Erythroblast (primary cell): ENCODE data around the gene EIF3K.
A peak's percentile ranks its signal among the peaks of the same experiment; 100 is the strongest.
"Not testable (repeated sequence)": the region's sequence is repeated elsewhere in the genome, so short reads cannot be mapped to it uniquely, and the experiment has no call there.

Source experiments
- DNase-seq, 2 experiments: peaks; one replicate each; lab custom pipeline; 2025; lab: John Stamatoyannopoulos, UW
- GATA1 ChIP-seq: IDR thresholded peaks from 2 replicates; pipeline ENCODE4 v1.6.1; 2011; ENCODE audit warnings: low read depth, mild to moderate bottlenecking, control low read depth, low read length, moderate library complexity
- POLR2A ChIP-seq: IDR thresholded peaks from 2 replicates; pipeline ENCODE4 v1.6.1; 2011; ENCODE audit warnings: mild to moderate bottlenecking, low read length

Gene EIF3K

DNA sequence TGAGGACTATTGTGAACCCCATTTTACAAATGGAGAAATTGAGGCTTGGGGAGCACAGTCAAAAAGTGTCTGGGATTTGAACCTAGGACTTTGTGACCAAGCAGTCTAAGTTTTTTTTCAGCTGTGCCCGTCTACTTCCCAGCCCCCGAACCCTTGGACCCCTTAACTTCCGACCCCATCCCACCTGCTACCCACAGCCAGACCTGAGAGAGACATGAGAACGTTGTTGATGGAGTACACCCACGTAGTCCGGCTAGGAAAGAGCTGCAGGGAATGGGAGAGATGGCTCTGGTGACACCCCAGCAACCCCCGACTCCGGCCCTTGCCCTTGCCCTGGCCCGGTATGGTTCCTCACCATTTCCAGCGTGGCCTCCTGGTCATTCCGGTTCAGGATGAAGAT, 19.3 kb upstream of the EIF3K start:
- TF ChIP-seq POLR2A: no peak
- TF ChIP-seq GATA1: no peak
- no peak for DNase-seq

DNA sequence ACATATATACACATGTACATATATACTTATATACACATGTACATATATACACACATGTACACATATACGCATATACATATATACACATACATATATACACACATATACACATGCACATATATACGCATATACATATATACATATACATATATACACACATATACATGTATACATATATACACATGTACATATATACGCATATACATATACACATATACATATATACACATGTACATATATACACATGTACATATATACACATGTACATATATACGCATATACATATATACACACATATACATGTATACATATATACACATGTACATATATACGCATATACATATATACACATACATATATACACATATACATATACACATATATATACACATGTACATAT, 16.1 kb upstream of the EIF3K start:
- not testable (repeated sequence) for DNase-seq

- no peak for DNase-seq
- TF ChIP-seq POLR2A (no peak), GATA1 (no peak)
Measured at GRCh38 chr19:38606131-38606530, 12.9 kb upstream of the EIF3K start.

- TF ChIP-seq POLR2A: no peak
- no peak for TF ChIP-seq GATA1
- no peak for DNase-seq
Measured at GRCh38 chr19:38614289-38614688, 4.7 kb upstream of the EIF3K start.

- no peak for DNase-seq
- no peak for TF ChIP-seq POLR2A
- no peak for TF ChIP-seq GATA1
Measured at GRCh38 chr19:38615007-38615581, 3.9 kb upstream of the EIF3K start.

GRCh38 chr19:38616265-38616664, 2.7 kb upstream of the EIF3K start:
- TF ChIP-seq GATA1 (no peak), POLR2A (no peak)
- DNase-seq: no peak

DNA sequence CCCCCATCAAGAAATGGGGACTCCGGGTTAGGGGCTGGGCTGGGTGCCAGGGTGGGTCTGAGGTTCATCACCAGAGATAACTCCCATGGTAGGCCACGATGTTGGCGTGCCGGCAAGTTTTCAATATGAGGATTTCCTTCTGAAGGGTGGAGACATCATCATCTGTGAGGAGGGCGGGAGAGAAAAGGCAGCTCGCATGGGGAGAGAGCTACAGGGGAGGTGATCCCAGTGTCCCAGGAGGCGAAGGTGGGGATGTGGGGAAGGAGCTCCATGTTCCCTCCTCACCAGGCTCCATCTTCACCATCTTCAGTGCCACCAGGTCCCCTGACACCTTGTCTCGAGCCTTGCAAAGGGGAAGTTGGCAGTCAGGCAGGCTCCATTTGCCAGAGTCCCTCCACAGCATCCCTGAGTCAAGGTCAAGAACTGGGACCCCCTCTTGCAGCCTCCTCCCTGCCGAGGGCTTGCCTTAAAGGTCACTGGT, 1.7 kb upstream of the EIF3K start:
- no peak for DNase-seq
- TF ChIP-seq POLR2A: no peak
- no peak for TF ChIP-seq GATA1

- DNase-seq: peak in 1 of 2 experiments; percentile 62
- TF ChIP-seq POLR2A: no peak
- no peak for TF ChIP-seq GATA1
Measured at GRCh38 chr19:38617764-38618589, 1.0 kb upstream of the EIF3K start, which contains the start of gene MAP4K1. MAP4K1 (minus strand) TSS chr19:38617953; CDS start chr19:38617895, 58 bp downstream.

- TF ChIP-seq GATA1: no peak
- no peak for DNase-seq
Measured at GRCh38 chr19:38619361-38620174, 580 bp downstream of the EIF3K start.

DNA sequence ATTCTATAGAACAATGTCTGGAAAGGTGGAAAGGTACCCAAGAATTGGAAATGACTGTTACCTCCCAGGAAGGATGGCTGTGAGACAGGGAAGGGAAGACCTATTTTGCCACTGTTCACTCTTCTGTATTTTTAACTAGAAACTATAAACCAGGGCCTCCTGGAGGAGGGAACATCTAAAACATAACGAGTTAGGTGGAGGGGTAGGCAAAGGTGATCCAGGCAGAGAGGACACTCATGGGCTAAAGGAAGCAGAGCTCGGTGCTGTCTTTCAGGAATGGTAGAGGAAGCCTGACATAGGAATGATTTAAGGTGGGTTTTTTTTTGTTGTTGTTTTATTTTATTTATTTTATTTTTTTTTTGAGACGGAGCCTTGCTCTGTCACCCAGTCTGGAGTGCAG, 5.8 kb downstream of the EIF3K start:
- TF ChIP-seq POLR2A (no peak), GATA1 (no peak)
- DNase-seq: no peak

DNA sequence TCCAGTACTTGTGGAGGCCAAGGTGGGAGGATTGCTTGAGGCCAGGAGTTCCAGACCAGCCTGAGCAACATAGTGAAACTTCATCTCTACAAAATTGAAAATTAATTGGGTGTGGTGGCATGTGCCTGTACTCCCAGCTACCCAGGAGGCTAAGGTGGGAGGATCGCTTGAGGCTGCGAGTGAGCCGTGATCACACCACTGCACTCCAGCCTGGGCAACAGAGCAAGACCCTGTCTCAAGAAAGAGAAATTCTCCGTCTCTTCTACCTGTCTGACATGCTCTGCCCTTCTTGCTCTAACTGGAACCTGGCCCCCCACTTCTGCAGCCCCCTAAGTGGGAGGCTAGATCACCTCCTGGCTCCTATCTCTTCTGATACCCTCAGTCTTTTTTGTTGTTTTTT, 7.4 kb downstream of the EIF3K start:
- DNase-seq: no peak
- TF ChIP-seq POLR2A: no peak
- no peak for TF ChIP-seq GATA1

DNA sequence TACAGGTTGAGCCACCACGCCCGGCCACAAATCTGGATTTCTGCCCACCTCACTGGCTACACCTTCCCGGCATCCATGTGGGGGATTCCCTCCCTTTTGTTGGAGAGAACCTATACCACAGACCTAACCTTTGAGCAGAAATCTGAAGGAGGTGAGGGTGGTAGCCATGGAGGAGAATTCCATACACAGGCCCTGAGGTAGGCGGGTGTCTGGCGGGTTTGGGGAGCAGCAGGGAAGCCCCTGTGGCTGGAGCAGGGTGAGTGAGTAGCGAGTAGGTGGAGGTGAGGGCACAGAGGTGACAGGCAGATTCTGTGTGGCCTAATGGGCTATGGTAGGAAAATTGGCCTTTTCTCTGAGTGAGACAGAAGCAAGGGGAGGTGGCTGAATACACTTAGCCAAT, 10.6 kb downstream of the EIF3K start:
- TF ChIP-seq GATA1: no peak
- no peak for TF ChIP-seq POLR2A

GRCh38 chr19:38631301-38631700, 12.3 kb downstream of the EIF3K start:
- DNase-seq: not testable (repeated sequence)

More for the DNA sequence above, 10.6 kb downstream of the EIF3K start:
- DNase-seq: no peak

DNA sequence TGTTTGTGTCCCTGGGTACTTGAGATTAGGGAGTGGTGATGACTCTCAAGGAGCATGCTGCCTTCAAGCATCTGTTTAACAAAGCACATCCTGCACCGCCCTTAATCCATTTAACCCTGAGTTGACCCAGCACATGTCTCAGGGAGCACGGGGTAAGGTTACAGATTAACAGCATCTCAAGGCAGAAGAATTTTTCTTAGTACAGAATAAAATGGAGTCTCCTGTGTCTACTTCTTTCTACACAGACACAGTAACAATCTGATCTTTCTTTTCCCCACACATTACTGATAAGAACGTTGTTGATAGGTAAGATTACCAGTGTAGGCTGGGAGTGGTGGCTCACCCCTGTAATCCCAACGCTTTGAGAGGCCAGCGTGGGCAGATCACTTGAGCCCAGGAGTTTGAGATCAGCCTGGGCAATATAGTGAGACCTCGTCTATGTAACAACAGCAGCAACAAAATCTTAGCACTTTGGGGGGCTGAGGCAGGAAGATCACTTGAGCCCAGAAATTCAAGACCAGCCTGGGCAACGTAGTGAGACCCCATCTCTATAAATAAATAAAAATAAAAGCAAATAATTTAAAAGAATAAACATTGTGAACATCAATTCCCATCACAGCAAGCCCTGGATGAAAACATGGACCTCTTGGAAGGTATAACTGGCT, 13.0 kb downstream of the EIF3K start:
- not testable (repeated sequence) for DNase-seq
